Astrocyte (in vitro differentiated cells and primary cell): ENCODE measurements around the gene PCDHB11.

ENCODE experiments used
- EZH2 ChIP-seq: IDR thresholded peaks from 2 replicates; pipeline ENCODE4 v1.6.1; 2012; ENCODE audit warnings: mild to moderate bottlenecking, low read length, inconsistent platforms; ENCODE audit not compliant: insufficient read depth
- TF ChIP-seq, protein P1 (sequence below): IDR thresholded peaks from 2 replicates; pipeline ENCODE4 v1.5.1; 2011; ENCODE audit warnings: low read depth, mild to moderate bottlenecking, inconsistent platforms, low read length, moderate library complexity; ENCODE audit not compliant: insufficient read depth

DNA sequence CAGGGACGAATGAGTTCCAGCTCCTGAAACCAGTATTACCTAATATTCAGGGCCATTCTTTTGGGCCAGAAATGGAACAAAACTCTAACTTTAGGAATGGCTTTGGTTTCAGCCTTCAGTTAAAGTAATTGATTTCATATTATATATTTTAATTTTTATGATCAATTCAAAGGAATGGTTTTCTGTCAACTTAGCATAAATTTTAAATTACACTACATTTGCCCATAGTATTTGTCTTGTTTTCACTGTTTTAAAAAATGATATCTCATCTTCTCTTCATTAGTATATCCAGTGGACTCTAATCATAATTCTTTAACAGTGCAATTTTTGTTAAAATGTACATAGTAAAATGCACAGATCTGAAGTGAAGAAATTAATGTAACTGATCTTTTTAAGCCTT lies 19.1 kb upstream of the PCDHB11 start:
- TF ChIP-seq, protein P1, sequence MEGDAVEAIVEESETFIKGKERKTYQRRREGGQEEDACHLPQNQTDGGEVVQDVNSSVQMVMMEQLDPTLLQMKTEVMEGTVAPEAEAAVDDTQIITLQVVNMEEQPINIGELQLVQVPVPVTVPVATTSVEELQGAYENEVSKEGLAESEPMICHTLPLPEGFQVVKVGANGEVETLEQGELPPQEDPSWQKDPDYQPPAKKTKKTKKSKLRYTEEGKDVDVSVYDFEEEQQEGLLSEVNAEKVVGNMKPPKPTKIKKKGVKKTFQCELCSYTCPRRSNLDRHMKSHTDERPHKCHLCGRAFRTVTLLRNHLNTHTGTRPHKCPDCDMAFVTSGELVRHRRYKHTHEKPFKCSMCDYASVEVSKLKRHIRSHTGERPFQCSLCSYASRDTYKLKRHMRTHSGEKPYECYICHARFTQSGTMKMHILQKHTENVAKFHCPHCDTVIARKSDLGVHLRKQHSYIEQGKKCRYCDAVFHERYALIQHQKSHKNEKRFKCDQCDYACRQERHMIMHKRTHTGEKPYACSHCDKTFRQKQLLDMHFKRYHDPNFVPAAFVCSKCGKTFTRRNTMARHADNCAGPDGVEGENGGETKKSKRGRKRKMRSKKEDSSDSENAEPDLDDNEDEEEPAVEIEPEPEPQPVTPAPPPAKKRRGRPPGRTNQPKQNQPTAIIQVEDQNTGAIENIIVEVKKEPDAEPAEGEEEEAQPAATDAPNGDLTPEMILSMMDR: no peak
- no peak for TF ChIP-seq EZH2
